H1 (cell line): ENCODE measurements around the gene CFB. TPM values are rescaled to one million over a fixed set of nuclear protein-coding genes. Genes with fewer than 3 reads are reported as not detected.
A peak's percentile ranks its signal among the peaks of the same experiment; 100 is the strongest.

Experiments
- BACH1 ChIP-seq: IDR thresholded peaks from 2 replicates; pipeline ENCODE4 v1.6.1; 2012; ENCODE audit warnings: low read length, improper control_type of control experiment
- BCL11A ChIP-seq, 2 experiments: IDR thresholded peaks; one replicate each; pipeline ENCODE4 v1.6.1; 2011; ENCODE audit warnings: low read depth in 2 of 2, low read length in 2 of 2, mild to moderate bottlenecking in 2 of 2
- EGR1 ChIP-seq: IDR thresholded peaks from 2 replicates; pipeline ENCODE4 v1.6.1; 2011; ENCODE audit warnings: low read depth, low read length, borderline replicate concordance
- FOSL1 ChIP-seq: IDR thresholded peaks from 2 replicates; pipeline ENCODE4 v1.6.1; 2011; ENCODE audit warnings: mild to moderate bottlenecking, low read depth, low read length, moderate library complexity; ENCODE audit not compliant: insufficient read depth
- PHF8 ChIP-seq: fragments of 200-600 bp; sonication (generic); conservative IDR thresholded peaks from 2 replicates; pipeline ENCODE4 v1.7.1; 2012; ENCODE audit warnings: low read depth, mild to moderate bottlenecking, inconsistent platforms, low read length, moderate library complexity
- SRF ChIP-seq: IDR thresholded peaks from 2 replicates; pipeline ENCODE4 v1.6.1; 2011; ENCODE audit warnings: mild to moderate bottlenecking, low read depth, low read length, moderate library complexity
- TCF12 ChIP-seq: IDR thresholded peaks from 2 replicates; pipeline ENCODE4 v1.6.1; 2011; ENCODE audit warnings: low read depth, mild to moderate bottlenecking, low read length
- polyA plus RNA-seq, 7 experiments: library from polyadenylated mRNA; depleted of rRNA in 3 of 7; stranded (reverse) in 5 of 7; unstranded in 2 of 7; fragments of >200 nt in 5 of 7; fragments of 200-250 nt in 2 of 7; gene quantifications; 1 replicate in 5 of 7; 2 replicates in 1 of 7; 4 replicates in 1 of 7; pipeline versions ENCODE4 v1.2.1 to v1.2.3, GENCODE V29; 2011 to 2013; ENCODE audit warnings: missing spikeins in 2 of 7, mixed read lengths in 2 of 7
- total RNA-seq: library from RNA; stranded (reverse); fragmentation: NEBNext Ultra II Directional; extraction: Animal tissue kit (Norgen Biotek cat#: 25700); gene quantifications from 2 replicates; pipeline ENCODE4 v1.2.1, GENCODE V29; 2021

Gene CFB
- total and polyA plus RNA-seq, 2 of the 8 experiments (the other 6 are each of a cell fraction or from before 2014, with no cell fraction given): 0.09 TPM; not detected in 1

GRCh38 chr6:31898383-31899011, 47.4 kb upstream of the CFB start (continued):
- TF ChIP-seq EGR1: no peak
- 0 out of 2 replicates have a peak, but pooled peaks have one; percentile 57 for TF ChIP-seq TCF12
- no peak for TF ChIP-seq PHF8
- no peak for TF ChIP-seq BACH1
- no peak for TF ChIP-seq BCL11A (IDR thresholded peaks at IDR 0.05; ENCODE audit: low read depth in 2 of 2, low read length in 2 of 2)
- no peak for TF ChIP-seq FOSL1
- TF ChIP-seq SRF: no peak
